Muscle layer of colon (tissue), 2 donors: ENCODE measurements around the gene NUBP1.
A peak's percentile ranks its signal among the peaks of the same experiment; 100 is the strongest.

Source experiments
- H3K27ac ChIP-seq: one replicate; pipeline ENCODE4 v1.7.0; 2013; ENCODE audit warnings: low read depth, mild to moderate bottlenecking, low read length, moderate library complexity
- H3K27me3 ChIP-seq, 2 donors: one replicate each; pipeline ENCODE4 v1.7.0; 2013; ENCODE audit warnings: low read length in 2 of 2, mild to moderate bottlenecking in 2 of 2; ENCODE audit not compliant: insufficient read depth in 2 of 2, control insufficient read depth in 1 of 2
- H3K36me3 ChIP-seq: one replicate; pipeline ENCODE4 v1.7.0; 2013; ENCODE audit warnings: mild to moderate bottlenecking, low read length; ENCODE audit not compliant: insufficient read depth
- H3K4me1 ChIP-seq: one replicate; pipeline ENCODE4 v1.7.0; 2013; ENCODE audit warnings: mild to moderate bottlenecking, low read length; ENCODE audit not compliant: insufficient read depth
- H3K4me3 ChIP-seq, 2 donors: one replicate each; pipeline ENCODE4 v1.7.0; 2013; ENCODE audit warnings: low read length in 2 of 2, low read depth in 1 of 2, mild to moderate bottlenecking in 1 of 2, moderate library complexity in 1 of 2
- H3K9ac ChIP-seq: one replicate; pipeline ENCODE4 v1.7.0; 2013; ENCODE audit warnings: low read length
- H3K9me3 ChIP-seq: one replicate; pipeline ENCODE4 v1.7.0; 2013; ENCODE audit warnings: mild to moderate bottlenecking, low read length
- donor health status: abdominal sarcoma.
- donor health status: Adenocarcinoma of cecum.

Gene NUBP1

DNA sequence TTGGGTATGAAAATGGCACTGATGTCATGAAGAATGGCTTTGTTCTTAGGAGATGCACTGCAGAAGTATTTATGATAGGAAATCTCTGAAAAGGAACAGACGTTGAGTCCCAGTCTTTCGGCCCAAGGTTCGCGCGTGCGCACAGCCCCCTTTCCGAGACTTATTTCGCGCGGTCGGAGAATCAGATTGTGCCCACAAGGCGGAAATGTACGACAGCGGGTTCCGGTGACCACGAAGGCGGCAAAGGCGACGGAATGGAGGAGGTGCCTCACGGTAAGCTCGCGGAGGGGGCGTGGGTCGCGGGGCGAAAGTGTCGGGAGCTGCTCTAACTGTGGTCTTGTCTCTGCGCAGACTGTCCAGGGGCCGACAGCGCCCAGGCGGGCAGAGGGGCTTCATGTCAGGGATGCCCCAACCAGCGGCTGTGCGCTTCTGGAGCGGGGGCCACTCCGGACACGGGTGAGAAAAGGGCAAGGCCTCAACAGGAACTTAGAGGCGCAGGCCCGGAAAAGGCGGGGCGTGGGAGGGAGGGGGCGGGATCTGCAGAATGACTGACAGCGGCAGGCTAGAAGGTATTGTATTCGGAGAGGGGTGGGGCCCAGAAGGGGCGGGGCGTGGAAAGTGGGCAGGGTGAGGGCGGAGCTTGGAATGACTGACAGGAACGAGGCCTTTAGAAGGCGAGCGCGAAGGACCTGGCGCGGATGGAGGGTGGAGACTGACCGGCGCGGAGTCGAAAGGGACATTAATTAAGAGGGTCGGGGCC is at the start of gene NUBP1:
TSS of gene NUBP1 (plus strand) at position 233 of the 760 bp plus-strand sequence. CDS start at position 255, 22 bp downstream.
- peak within 1 kb of the TSS; percentile 79 for H3K27ac ChIP-seq

DNA sequence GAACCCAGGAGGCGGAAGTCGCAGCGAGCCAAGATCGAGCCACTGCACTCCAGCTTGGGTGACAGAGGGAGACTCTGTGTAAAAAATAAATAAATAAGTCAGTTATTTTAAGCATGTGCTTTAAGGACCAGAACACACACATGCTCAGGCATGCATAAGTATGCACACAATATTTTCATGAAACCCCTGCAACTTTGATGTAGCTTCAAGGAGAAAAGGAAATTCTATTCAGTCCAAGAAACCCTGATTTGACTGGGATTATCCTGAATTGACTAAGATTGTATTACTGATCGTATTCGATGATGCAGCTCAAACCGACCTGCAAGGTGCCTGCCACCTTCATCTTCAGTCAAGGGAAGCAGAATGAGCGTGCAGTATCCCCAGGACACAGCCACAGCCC is 49.8 kb upstream of the NUBP1 start:
- no peaks in the 10 kb centered on the region for H3K36me3 ChIP-seq
- H3K9ac ChIP-seq, result no peak overlapping the region
- no peaks in the 10 kb centered on the region for H3K27me3 ChIP-seq
- no peaks in the 10 kb centered on the region for H3K4me1 ChIP-seq
- no peak overlapping the region for H3K27ac ChIP-seq
- H3K4me3 ChIP-seq, result no peak overlapping the region
- no peaks in the 10 kb centered on the region for H3K9me3 ChIP-seq

More for the DNA sequence above, at the start of gene NUBP1:
- no peaks in the 10 kb centered on the region for H3K9me3 ChIP-seq
- H3K27me3 ChIP-seq, result no peaks in the 10 kb centered on the region
- peak within 1 kb of the TSS; percentile 40 for H3K9ac ChIP-seq
- H3K4me3 ChIP-seq, result peak within 1 kb of the TSS; percentile 54 to 57
- peaks cover 20% of the 10 kb centered on the region for H3K36me3 ChIP-seq
- H3K4me1 ChIP-seq, result peaks cover 26% of the 10 kb centered on the region

DNA sequence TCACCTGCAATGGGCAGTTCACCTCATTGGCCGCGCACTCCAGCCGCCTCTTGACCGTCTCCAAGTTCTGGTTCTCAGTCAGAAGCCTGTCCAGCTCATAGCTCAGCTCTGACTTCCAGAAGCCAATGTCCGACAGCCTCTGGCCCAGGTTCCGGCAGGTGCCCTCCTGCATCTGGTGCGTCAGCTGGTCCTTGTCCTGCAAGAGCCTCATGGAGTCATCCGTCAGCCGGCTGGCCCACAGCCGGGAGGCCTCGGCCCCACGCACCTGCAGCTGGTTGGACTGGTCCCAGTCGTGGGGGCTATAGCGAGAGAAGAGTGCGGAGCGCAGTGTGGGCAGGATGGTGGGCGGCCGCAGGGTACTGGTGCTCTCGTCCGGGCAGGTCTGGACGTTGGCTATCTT is 49.3 kb upstream of the NUBP1 start:
- Histone ChIP-seq H3K4me3 (no peak overlapping the region), H3K36me3 (no peaks in the 10 kb centered on the region), H3K27me3 (no peaks in the 10 kb centered on the region), H3K4me1 (no peaks in the 10 kb centered on the region), H3K27ac (no peak overlapping the region), H3K9me3 (no peaks in the 10 kb centered on the region), H3K9ac (no peak overlapping the region)

DNA sequence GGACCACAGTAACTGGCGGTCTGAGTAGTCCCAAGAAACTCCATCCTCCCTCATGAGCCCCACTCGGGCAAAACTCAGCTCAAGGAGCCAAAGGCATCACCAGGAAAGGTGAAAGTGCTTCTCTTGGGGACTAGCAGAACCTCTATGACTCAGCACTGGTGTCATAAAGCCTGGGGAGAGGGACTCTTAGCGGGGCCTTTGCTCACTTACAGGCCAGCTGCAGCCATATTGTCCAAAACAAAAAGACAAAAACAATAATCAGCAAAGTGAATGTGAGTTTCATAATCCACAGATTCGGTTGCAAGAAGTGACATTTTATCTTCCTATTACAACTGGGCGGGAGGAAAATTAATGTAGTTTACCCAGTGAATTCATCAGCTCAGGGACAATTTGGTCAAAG is 48.8 kb upstream of the NUBP1 start, which contains the start of gene TEKT5:
TSS of gene TEKT5 (minus strand) at position 101 of the 400 bp plus-strand sequence. CDS start at position 44, 57 bp downstream.
- Histone ChIP-seq H3K9ac (no peak within 1 kb of the TSS), H3K27ac (no peak within 1 kb of the TSS), H3K27me3 (no peaks in the 10 kb centered on the region), H3K9me3 (no peaks in the 10 kb centered on the region), H3K4me3 (no peak within 1 kb of the TSS), H3K4me1 (no peaks in the 10 kb centered on the region), H3K36me3 (no peaks in the 10 kb centered on the region)

DNA sequence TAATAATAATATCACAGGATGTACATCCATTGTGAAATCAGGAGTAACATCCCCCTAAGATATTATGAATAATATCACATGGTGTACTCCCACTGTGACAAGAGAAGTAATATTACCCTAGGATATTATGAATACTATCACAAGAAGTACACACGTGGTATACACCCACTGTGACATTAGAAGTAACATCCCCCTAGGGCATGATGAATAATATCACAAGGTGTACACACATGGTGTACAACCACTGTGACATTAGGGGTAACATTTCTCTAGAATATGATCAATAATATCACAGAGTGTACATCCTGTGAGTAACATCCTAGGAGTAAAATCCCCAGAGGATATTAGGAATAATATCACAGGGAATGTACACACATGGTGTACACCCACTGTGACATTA is 43.9 kb upstream of the NUBP1 start:
- H3K27ac ChIP-seq, result no peak overlapping the region
- H3K4me1 ChIP-seq, result no peaks in the 10 kb centered on the region
- H3K9me3 ChIP-seq, result no peaks in the 10 kb centered on the region
- H3K36me3 ChIP-seq, result no peaks in the 10 kb centered on the region
- no peaks in the 10 kb centered on the region for H3K27me3 ChIP-seq
- H3K9ac ChIP-seq, result no peak overlapping the region
- H3K4me3 ChIP-seq, result no peak overlapping the region

DNA sequence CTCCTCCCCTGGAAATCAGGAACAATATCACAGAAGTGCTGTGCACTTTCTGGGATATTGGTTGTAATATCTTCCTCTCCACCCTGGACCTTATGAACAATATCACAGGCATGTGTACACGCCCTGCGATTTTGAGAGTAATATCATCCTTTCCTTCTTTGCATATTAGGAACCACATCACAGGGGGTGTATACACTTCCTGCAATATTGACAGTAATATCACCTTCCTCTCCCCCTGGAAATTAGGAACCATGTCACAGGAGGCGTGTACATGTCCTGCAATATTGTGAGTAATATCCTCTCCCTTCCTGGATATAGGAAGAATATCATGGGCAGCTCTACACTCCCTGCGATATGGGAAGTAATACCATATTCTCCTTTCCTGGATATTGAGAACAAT is 34.7 kb upstream of the NUBP1 start:
- no peak overlapping the region for H3K9ac ChIP-seq
- H3K27ac ChIP-seq, result no peak overlapping the region
- no peaks in the 10 kb centered on the region for H3K4me1 ChIP-seq
- H3K4me3 ChIP-seq, result no peak overlapping the region
- no peaks in the 10 kb centered on the region for H3K36me3 ChIP-seq
- no peaks in the 10 kb centered on the region for H3K9me3 ChIP-seq
- no peaks in the 10 kb centered on the region for H3K27me3 ChIP-seq

DNA sequence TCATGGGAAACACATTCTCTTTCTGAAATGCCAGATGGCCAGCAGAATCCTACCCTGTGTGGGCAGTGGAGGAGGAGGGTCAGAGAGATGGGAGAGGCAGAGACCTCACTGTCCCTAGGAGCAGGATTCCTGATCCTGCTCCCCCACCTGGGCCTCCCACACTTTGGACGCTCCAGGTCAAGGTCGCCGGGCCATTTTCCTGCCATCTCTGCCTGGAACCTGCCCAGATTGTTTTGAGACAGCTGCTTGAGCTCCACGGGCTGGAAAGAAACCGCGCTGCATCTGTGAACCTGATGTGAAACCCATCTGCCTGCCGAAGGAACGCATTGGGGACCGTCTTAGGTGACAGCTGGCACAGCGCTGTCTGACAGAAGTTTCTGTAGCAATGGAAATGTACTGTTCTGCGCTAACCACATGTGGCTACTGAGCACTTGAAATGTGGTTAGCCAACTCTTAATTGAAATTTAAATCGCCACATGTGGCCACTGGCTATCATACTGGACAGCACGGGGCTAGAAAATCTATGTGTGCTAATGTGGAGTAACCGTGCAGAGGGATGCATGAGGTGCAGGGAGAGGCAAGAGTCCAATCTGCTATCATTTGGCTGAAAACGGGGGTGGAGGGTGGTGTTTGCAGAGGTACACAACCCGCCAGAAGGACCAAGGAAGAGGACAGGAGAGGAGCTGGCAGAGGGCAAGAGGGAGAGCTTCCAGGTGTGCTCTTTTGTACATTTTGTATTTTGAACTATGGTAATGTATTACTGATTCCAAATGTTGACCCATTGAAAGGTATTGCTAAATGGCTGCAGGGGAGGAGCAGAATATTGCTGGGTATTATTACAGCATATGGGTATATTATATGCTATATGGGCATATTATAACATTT is 15.4 kb upstream of the NUBP1 start:
- no peaks in the 10 kb centered on the region for H3K27me3 ChIP-seq
- no peak overlapping the region for H3K4me3 ChIP-seq
- no peak overlapping the region for H3K27ac ChIP-seq
- H3K9ac ChIP-seq, result no peak overlapping the region
- no peaks in the 10 kb centered on the region for H3K36me3 ChIP-seq
- H3K9me3 ChIP-seq, result no peaks in the 10 kb centered on the region
- H3K4me1 ChIP-seq, result no peaks in the 10 kb centered on the region

DNA sequence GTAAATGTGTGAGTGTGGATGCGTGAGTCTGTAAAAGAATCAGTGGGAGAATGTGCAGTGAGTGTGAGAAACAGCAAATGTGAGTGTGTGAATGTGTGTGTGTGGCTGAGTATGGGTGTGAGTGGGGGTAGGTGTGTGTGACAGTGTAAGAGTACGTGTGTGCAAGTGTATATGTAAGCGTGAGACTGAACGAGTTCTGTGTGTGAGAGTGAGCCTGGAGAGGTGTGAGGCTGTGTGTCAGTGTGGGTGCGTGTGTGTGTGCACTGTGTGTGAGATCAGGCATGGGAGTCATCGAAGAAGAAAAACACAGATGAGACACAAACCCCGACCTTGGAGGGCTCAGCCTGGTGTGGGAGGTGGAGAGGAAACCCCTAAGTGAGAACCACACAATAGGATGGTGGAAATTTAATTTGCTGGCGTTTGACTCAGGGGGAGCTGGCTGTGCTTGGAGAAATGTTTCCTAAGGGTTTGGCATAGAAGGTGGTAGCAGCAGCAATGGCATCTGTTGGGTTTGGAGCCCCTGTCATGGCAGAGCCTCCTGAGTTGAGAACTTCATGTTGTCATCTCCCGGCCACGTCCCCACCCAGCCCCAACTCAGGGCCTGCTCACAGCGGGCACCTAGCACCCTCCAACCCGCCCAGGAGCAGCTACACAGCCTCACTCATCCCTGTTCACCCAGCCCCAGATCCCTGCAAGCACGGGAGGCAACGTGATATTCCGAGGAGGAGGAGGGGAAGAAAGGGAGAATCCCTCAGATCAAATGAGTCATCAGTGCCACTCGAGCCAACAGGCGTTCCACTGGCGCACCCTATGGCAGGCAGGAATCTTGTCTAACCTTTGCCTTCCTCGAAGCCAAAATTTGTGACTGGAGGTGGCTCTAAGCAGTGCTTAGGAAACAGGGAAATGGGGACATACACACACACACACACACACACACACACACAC is 14.3 kb upstream of the NUBP1 start:
- H3K36me3 ChIP-seq, result no peaks in the 10 kb centered on the region
- H3K27ac ChIP-seq, result no peak overlapping the region
- H3K4me1 ChIP-seq, result no peaks in the 10 kb centered on the region
- H3K9ac ChIP-seq, result no peak overlapping the region
- no peaks in the 10 kb centered on the region for H3K27me3 ChIP-seq
- no peaks in the 10 kb centered on the region for H3K9me3 ChIP-seq
- H3K4me3 ChIP-seq, result no peak overlapping the region

DNA sequence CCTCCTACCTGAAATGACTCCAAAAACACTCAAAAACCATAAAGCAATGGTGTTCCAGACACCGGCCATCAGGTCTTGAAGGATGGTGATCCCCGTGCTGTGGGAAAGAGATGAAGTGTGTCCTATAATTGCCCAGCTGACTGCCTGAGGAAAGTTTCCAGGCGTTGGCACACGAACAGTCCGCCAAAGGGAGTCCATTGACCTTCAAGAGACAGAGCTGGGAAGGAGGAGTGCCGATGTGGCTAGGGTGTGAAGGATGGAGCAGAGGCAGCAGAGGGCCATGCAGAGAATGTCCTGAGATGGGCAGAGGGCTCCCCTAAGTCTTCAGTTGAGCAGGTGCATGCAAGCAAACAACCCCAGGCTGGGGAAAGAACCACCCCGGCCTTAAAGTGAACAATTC is 11.9 kb upstream of the NUBP1 start:
- H3K27ac ChIP-seq, result no peak overlapping the region
- no peaks in the 10 kb centered on the region for H3K27me3 ChIP-seq
- H3K4me3 ChIP-seq, result no peak overlapping the region
- peaks cover under 1% of the 10 kb centered on the region for H3K4me1 ChIP-seq
- H3K9ac ChIP-seq, result no peak overlapping the region
- H3K36me3 ChIP-seq, result no peaks in the 10 kb centered on the region
- no peaks in the 10 kb centered on the region for H3K9me3 ChIP-seq

DNA sequence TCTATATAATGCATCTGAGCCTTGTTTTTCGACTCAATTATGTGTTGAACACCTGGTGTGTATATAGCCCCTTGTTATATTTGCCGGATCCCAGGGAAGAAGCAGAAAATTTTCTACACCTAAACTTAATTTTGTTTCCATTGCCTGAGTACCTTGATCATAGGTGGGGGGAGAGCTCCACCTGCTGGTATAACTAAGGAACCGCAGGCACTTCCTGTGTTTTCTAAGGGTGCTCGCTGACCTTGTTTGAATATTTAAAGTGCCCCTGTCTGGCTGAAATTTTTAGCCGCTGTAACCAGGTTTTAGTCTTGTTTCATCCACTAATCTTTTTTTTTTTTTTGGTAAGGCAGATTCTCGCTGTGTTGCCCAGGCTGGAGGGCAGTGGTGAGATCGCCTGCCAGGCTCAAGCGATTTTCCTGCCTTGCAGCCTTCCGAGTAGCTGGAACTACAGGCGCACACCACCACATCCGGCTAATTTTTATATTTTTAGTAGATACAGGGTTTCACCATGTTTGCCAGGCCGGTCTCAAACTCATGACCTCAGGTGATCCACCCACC is 6.5 kb upstream of the NUBP1 start:
- no peak overlapping the region for H3K4me3 ChIP-seq
- H3K27ac ChIP-seq, result no peak overlapping the region
- H3K9me3 ChIP-seq, result no peaks in the 10 kb centered on the region
- peaks cover 19% of the 10 kb centered on the region for H3K4me1 ChIP-seq
- H3K36me3 ChIP-seq, result no peaks in the 10 kb centered on the region
- H3K27me3 ChIP-seq, result no peaks in the 10 kb centered on the region
- H3K9ac ChIP-seq, result peak overlapping the region; percentile 27
